ENCODE results near the gene UNC5A.

GRCh38 chr5:176887252-176887849 lies 77.0 kb downstream of the UNC5A start:
- no peak for TF ChIP-seq YY1 (IDR thresholded peaks at IDR 0.05; ENCODE audit: low read depth)
- no peak for TF ChIP-seq EP300 (IDR thresholded peaks at IDR 0.05; ENCODE audit: borderline replicate concordance)

Data from Ishikawa (cell line).